ENCODE measurements around the gene SOWAHA. TPM values are rescaled to one million over a fixed set of nuclear protein-coding genes. Genes with fewer than 3 reads are reported as not detected.

SOWAHA gene
- total RNA-seq, 1 experiment from 2014 or later = 0.39 TPM

- peaks cover 0 to 5% of the 10 kb centered on the region in 2 experiments; a peak in 1 of 4 replicates for H3K36me3 ChIP-seq (ENCODE audit: control insufficient read depth in 1 of 2, insufficient read depth in 2 of 2, low read length in 2 of 2)
- ATAC-seq = no peak
- H3K27me3 ChIP-seq (ENCODE audit: insufficient read depth, low read length) = no peaks in the 10 kb centered on the region
- H3K4me2 ChIP-seq (ENCODE audit: low read length) = no peak overlapping the region
- ChIA-PET POLR2A (no interaction called here), CTCF (no interaction called here), RAD21 (ENCODE audit: low non-redundant PET in 1 of 2, low total read pairs in 2 of 2, uncharacterized antibody in 2 of 2, unreplicated experiment in 2 of 2) (no interaction called here)
- no peak overlapping the region for H3K9ac ChIP-seq (ENCODE audit: low read length)
- no peak overlapping the region for H2AFZ ChIP-seq (ENCODE audit: low read depth, low read length, poor library complexity, severe bottlenecking)
- H3K9me2 ChIP-seq (ENCODE audit: insufficient read depth) = no peaks in the 10 kb centered on the region
- no peaks in the 10 kb centered on the region for H4K20me1 ChIP-seq (ENCODE audit: insufficient read depth)
- no peak for DNase-seq (ENCODE audit: low read depth, low spot score)
- BruUV-seq (replicated peaks) = no TSS peak
- no peak for TF ChIP-seq EGR1 (IDR thresholded peaks at IDR 0.05; ENCODE audit: low read depth)
- peaks cover 7% of the 10 kb centered on the region; the same call in 1 of the 2 replicates for H3K79me2 ChIP-seq (ENCODE audit: insufficient read depth, low read length)
- no peaks in the 10 kb centered on the region for H3K9me3 ChIP-seq (ENCODE audit: control insufficient read depth in 1 of 2, insufficient read depth in 1 of 2, low read depth in 1 of 2, low read length in 2 of 2)
- H3K4me3 ChIP-seq (replicated peaks in 1 of 2; ENCODE audit: low read depth in 1 of 2, low read length in 2 of 2) = no peak overlapping the region
- intact Hi-C loops (cut with micrococcal nuclease) = no loop called here
- peaks cover 6 to 7% of the 10 kb centered on the region in 2 experiments; a peak in 1 of 4 replicates for H3K4me1 ChIP-seq (ENCODE audit: control insufficient read depth in 1 of 2, insufficient read depth in 2 of 2, low read length in 2 of 2)
- no peak overlapping the region for H3K27ac ChIP-seq (ENCODE audit: low read depth, low read length)
These were observed 44.6 kb upstream of the SOWAHA start for GRCh38 chr5:132768485-132768868.

- Histone ChIP-seq H3K27me3 (ENCODE audit: insufficient read depth, low read length) (no peaks in the 10 kb centered on the region), H3K9me2 (ENCODE audit: insufficient read depth) (no peaks in the 10 kb centered on the region), H3K27ac (ENCODE audit: low read depth, low read length) (no peak overlapping the region), H3K9me3 (ENCODE audit: control insufficient read depth in 1 of 2, insufficient read depth in 1 of 2, low read depth in 1 of 2, low read length in 2 of 2) (no peaks in the 10 kb centered on the region), H3K4me3 (replicated peaks in 1 of 2; ENCODE audit: low read depth in 1 of 2, low read length in 2 of 2) (no peak overlapping the region), H3K36me3 (ENCODE audit: control insufficient read depth in 1 of 2, insufficient read depth in 2 of 2, low read length in 2 of 2) (no peaks in the 10 kb centered on the region), H3K4me2 (ENCODE audit: low read length) (no peak overlapping the region), H2AFZ (ENCODE audit: low read depth, low read length, poor library complexity, severe bottlenecking) (no peak overlapping the region), H3K4me1 (ENCODE audit: control insufficient read depth in 1 of 2, insufficient read depth in 2 of 2, low read length in 2 of 2) (peaks cover 8 to 11% of the 10 kb centered on the region in 2 experiments), H3K79me2 (ENCODE audit: insufficient read depth, low read length) (peaks cover 16% of the 10 kb centered on the region), H3K9ac (ENCODE audit: low read length) (no peak overlapping the region), H4K20me1 (ENCODE audit: insufficient read depth) (no peaks in the 10 kb centered on the region)
- TF ChIP-seq CBX3 (IDR thresholded peaks at IDR 0.05; ENCODE audit: low read depth) = no peak
- TF ChIP-seq EGR1 (IDR thresholded peaks at IDR 0.05; ENCODE audit: low read depth) = no peak
- no peak for TF ChIP-seq EZH2 (IDR thresholded peaks at IDR 0.05)
- TF ChIP-seq SIN3A (IDR thresholded peaks at IDR 0.05; ENCODE audit: low read depth) = no peak
- no peak for TF ChIP-seq YY1 (IDR thresholded peaks at IDR 0.05; ENCODE audit: extremely low read depth, insufficient replicate concordance, low read depth, low read length)
- no peak for TF ChIP-seq MAX (IDR thresholded peaks at IDR 0.05)
- TF ChIP-seq POLR2AphosphoS5 (IDR thresholded peaks at IDR 0.05; ENCODE audit: low read depth, low read length) = no peak
- no peak for ATAC-seq
- RAD21 ChIA-PET (ENCODE audit: low non-redundant PET in 1 of 2, low total read pairs in 2 of 2, uncharacterized antibody in 2 of 2, unreplicated experiment in 2 of 2) = no interaction called here
- no TSS peak for BruUV-seq (replicated peaks)
- no peak for DNase-seq (ENCODE audit: low read depth, low spot score)
- CTCF ChIA-PET = no interaction called here
- intact Hi-C loops (cut with micrococcal nuclease) = no loop called here
- POLR2A ChIA-PET = no interaction called here
These were observed 42.5 kb upstream of the SOWAHA start for GRCh38 chr5:132770476-132771159.

Measured in HCT116 (cell line).